ENCODE measurements around the gene STOX2. TPM values are rescaled to one million over a fixed set of nuclear protein-coding genes. Genes with fewer than 3 reads are reported as not detected.
A peak's percentile ranks its signal among the peaks of the same experiment; 100 is the strongest.

Gene STOX2
- total RNA-seq, 4 donors from 2014 or later = 3.5 to 23.1 (median 7.6) TPM

- DNase-seq = no peak
- Histone ChIP-seq H3K4me3 (no peak overlapping the region), H3K9me3 (no peaks in the 10 kb centered on the region), H3K27me3 (no peaks in the 10 kb centered on the region), H3K4me1 (no peaks in the 10 kb centered on the region), H3K36me3 (no peaks in the 10 kb centered on the region), H3K27ac (no peak overlapping the region)
- TF ChIP-seq POLR2A (IDR thresholded peaks at IDR 0.05) (no peak), CTCF (IDR thresholded peaks at IDR 0.05) (no peak)
Measured at GRCh38 chr4:184012937-184013336, 107.8 kb downstream of the STOX2 start.

GRCh38 chr4:184014301-184014700 is 109.2 kb downstream of the STOX2 start:
- Histone ChIP-seq H3K4me3 (no peak overlapping the region), H3K9me3 (no peaks in the 10 kb centered on the region), H3K27ac (no peak overlapping the region), H3K27me3 (no peaks in the 10 kb centered on the region), H3K4me1 (no peaks in the 10 kb centered on the region), H3K36me3 (no peaks in the 10 kb centered on the region)
- no peak for DNase-seq
- TF ChIP-seq CTCF (IDR thresholded peaks at IDR 0.05) (no peak), POLR2A (IDR thresholded peaks at IDR 0.05) (no peak)

- no peaks in the 10 kb centered on the region for H3K36me3 ChIP-seq
- H3K4me3 ChIP-seq = peak overlapping the region in 1 of 4 donors; percentile 14
- DNase-seq = no peak
- no peak for TF ChIP-seq CTCF (IDR thresholded peaks at IDR 0.05)
- no peak for TF ChIP-seq POLR2A (IDR thresholded peaks at IDR 0.05)
- H3K9me3 ChIP-seq = no peaks in the 10 kb centered on the region
- H3K27me3 ChIP-seq = no peaks in the 10 kb centered on the region
- H3K27ac ChIP-seq = peak overlapping the region in 2 of 4 donors; percentile 53 to 64
- no peaks in the 10 kb centered on the region for H3K4me1 ChIP-seq
Measured at GRCh38 chr4:184016759-184017668, 111.9 kb downstream of the STOX2 start.

- Histone ChIP-seq H3K36me3 (no peaks in the 10 kb centered on the region), H3K9me3 (no peaks in the 10 kb centered on the region), H3K27me3 (no peaks in the 10 kb centered on the region), H3K27ac (no peak overlapping the region), H3K4me3 (no peak overlapping the region), H3K4me1 (no peaks in the 10 kb centered on the region)
- no peak for DNase-seq
- TF ChIP-seq POLR2A (IDR thresholded peaks at IDR 0.05) (no peak), CTCF (IDR thresholded peaks at IDR 0.05) (no peak)
Measured at GRCh38 chr4:184019076-184019475, 114.0 kb downstream of the STOX2 start.

GRCh38 chr4:184019667-184020623 is 114.8 kb downstream of the STOX2 start:
- Histone ChIP-seq H3K27ac (peak overlapping the region in 2 of 4 donors; percentile 7 to 39), H3K27me3 (no peaks in the 10 kb centered on the region), H3K36me3 (no peaks in the 10 kb centered on the region), H3K4me1 (no peaks in the 10 kb centered on the region), H3K9me3 (no peaks in the 10 kb centered on the region), H3K4me3 (no peak overlapping the region)
- TF ChIP-seq POLR2A (IDR thresholded peaks at IDR 0.05) = no peak
- no peak for TF ChIP-seq CTCF (IDR thresholded peaks at IDR 0.05)
- no peak for DNase-seq

Data from Peyer's patch (tissue), 4 donors.